Neural cell (in vitro differentiated cells): ENCODE measurements around the gene PACSIN2. TPM values are rescaled to one million over a fixed set of nuclear protein-coding genes. Genes with fewer than 3 reads are reported as not detected.
"Not testable (repeated sequence)": the region's sequence is repeated elsewhere in the genome, so short reads cannot be mapped to it uniquely, and the experiment has no call there.

Source experiments
- H2AFZ ChIP-seq: fragments of 200-600, 300-800 bp; sonication (generic), shearing (Covaris generic); 2 replicates; pipeline ENCODE4 v1.6.0; 2014; ENCODE audit warnings: low read depth, mild to moderate bottlenecking, antibody characterized with exemption, low read length, moderate library complexity
- H3F3A ChIP-seq: fragments of 200-600 bp; shearing (Covaris generic); 2 replicates; pipeline ENCODE4 v1.6.1; 2016; ENCODE audit warnings: mild to moderate bottlenecking, moderate library complexity, mixed read lengths, antibody characterized with exemption, low read length; ENCODE audit not compliant: insufficient read depth, poor library complexity, severe bottlenecking
- H3K27ac ChIP-seq: fragments of 200-600, 300-800 bp; sonication (generic), shearing (Covaris generic); 2 replicates; pipeline ENCODE4 v1.5.1; 2014; ENCODE audit warnings: mild to moderate bottlenecking, low read length, moderate library complexity
- H3K27me3 ChIP-seq: fragments of 300-800, 200-600 bp; sonication (generic), shearing (Covaris generic); 2 replicates; pipeline ENCODE4 v1.6.0; 2014; ENCODE audit warnings: mild to moderate bottlenecking, low read depth, low read length, moderate library complexity; ENCODE audit not compliant: insufficient read depth
- H3K36me3 ChIP-seq: fragments of 300-800, 200-600 bp; sonication (generic), shearing (Covaris generic); 2 replicates; pipeline ENCODE4 v1.5.1; 2014; ENCODE audit warnings: mild to moderate bottlenecking, antibody characterized with exemption, low read length, moderate library complexity; ENCODE audit not compliant: insufficient read depth
- H3K4me2 ChIP-seq: fragments of 300-800, 200-600 bp; sonication (generic), shearing (Covaris generic); 2 replicates; pipeline ENCODE4 v1.6.0; 2014; ENCODE audit warnings: mild to moderate bottlenecking, low read length
- H3K4me3 ChIP-seq: fragments of 300-800, 200-600 bp; sonication (generic), shearing (Covaris generic); 2 replicates; pipeline ENCODE4 v1.5.1; 2014; ENCODE audit warnings: mild to moderate bottlenecking, low read length, moderate library complexity
- H3K79me2 ChIP-seq: fragments of 200-600 bp; shearing (Covaris generic); replicated peaks from 2 replicates; pipeline ENCODE4 v1.6.0; 2014; ENCODE audit warnings: mild to moderate bottlenecking, low read length, moderate library complexity; ENCODE audit not compliant: insufficient read depth
- H3K9ac ChIP-seq: fragments of 300-800, 200-600 bp; sonication (generic), shearing (Covaris generic); 2 replicates; pipeline ENCODE4 v1.6.1; 2016; ENCODE audit warnings: mild to moderate bottlenecking, low read length, mixed read lengths
- H3K9me2 ChIP-seq: fragments of 200-600 bp; shearing (Covaris generic); 2 replicates; pipeline ENCODE4 v1.6.1; 2016; ENCODE audit warnings: mild to moderate bottlenecking, low read length, mixed read lengths; ENCODE audit not compliant: insufficient read depth
- H3K9me3 ChIP-seq: fragments of 200-600, 300-800 bp; sonication (generic), shearing (Covaris generic); 2 replicates; pipeline ENCODE4 v1.6.1; 2016; ENCODE audit warnings: mild to moderate bottlenecking, mixed run types, low read length, moderate library complexity, mixed read lengths
- H4K20me1 ChIP-seq: fragments of 200-600 bp; shearing (Covaris generic); 2 replicates; pipeline ENCODE4 v1.6.1; 2016; ENCODE audit warnings: mild to moderate bottlenecking, mixed run types; ENCODE audit not compliant: insufficient read depth
- CTCF ChIP-seq: fragments of 450-650 bp; IDR thresholded peaks from 2 replicates; pipeline ENCODE4 v1.5.1; 2014; ENCODE audit warnings: antibody characterized with exemption, mild to moderate bottlenecking, moderate library complexity; ENCODE audit not compliant: poor library complexity, severe bottlenecking
- EP300 ChIP-seq: fragments of 450-650 bp; conservative IDR thresholded peaks from 2 replicates; pipeline ENCODE4 v1.6.1; 2014; ENCODE audit warnings: antibody characterized with exemption, mild to moderate bottlenecking, moderate library complexity; ENCODE audit not compliant: poor library complexity, severe bottlenecking
- EZH2 ChIP-seq: fragments of 200-600, 300-800 bp; shearing (Covaris generic), sonication (generic); IDR thresholded peaks from 2 replicates; pipeline ENCODE4 v1.6.1; 2014; ENCODE audit warnings: antibody characterized with exemption, low read length, borderline replicate concordance, mild to moderate bottlenecking; ENCODE audit not compliant: insufficient read depth, poor library complexity, severe bottlenecking
- MXI1 ChIP-seq: fragments of 450-650 bp; conservative IDR thresholded peaks from 2 replicates; pipeline ENCODE4 v1.6.1; 2014; ENCODE audit warnings: antibody characterized with exemption, mild to moderate bottlenecking; ENCODE audit not compliant: poor library complexity, severe bottlenecking
- POLR2AphosphoS5 ChIP-seq: IDR thresholded peaks from 2 replicates; pipeline ENCODE4 v1.6.1; 2012
- RAD21 ChIP-seq: fragments of 450-650 bp; conservative IDR thresholded peaks from 2 replicates; pipeline ENCODE4 v1.6.1; 2014; ENCODE audit warnings: antibody characterized with exemption, mild to moderate bottlenecking, moderate library complexity
- SMC3 ChIP-seq: fragments of 450-650 bp; conservative IDR thresholded peaks from 2 replicates; pipeline ENCODE4 v1.6.1; 2014; ENCODE audit warnings: antibody characterized with exemption, mild to moderate bottlenecking, moderate library complexity; ENCODE audit not compliant: poor library complexity
- TAF1 ChIP-seq: IDR thresholded peaks from 2 replicates; pipeline ENCODE4 v1.6.1; 2012; ENCODE audit warnings: low read depth
- polyA plus RNA-seq: library from polyadenylated mRNA; depleted of rRNA; stranded (reverse); fragments of >200 nt; gene quantifications from 2 replicates; pipeline ENCODE4 v1.2.3, GENCODE V29; 2014
- TF ChIP-seq, protein P1 (sequence below): IDR thresholded peaks from 2 replicates; pipeline ENCODE4 v1.6.1; 2012; ENCODE audit warnings: borderline replicate concordance

The PACSIN2 gene
- polyA plus RNA-seq, 1 donor from 2014 or later, result 47.2 TPM

DNA sequence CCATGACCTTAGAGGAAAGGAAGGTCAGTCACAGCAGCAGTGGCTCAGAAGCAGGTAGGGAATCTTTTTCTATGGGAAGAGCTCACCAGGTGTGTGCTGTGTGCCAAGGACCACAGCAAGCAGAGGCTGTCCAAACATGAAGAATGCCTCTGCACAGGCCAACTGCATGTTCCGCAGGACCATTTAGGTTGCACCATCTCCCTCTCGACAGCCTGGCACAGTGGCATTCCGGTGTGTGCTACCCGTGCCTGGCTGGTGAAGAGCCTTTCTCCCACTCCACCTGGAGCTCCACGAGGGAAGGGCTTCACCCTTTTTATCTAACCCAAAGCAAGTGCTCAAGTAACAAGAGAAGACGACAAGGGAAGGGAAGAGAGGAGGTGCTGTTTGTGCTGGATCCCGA is 76.5 kb downstream of the PACSIN2 start:
- Histone ChIP-seq H3F3A (no peaks in the 10 kb centered on the region), H3K27me3 (no peaks in the 10 kb centered on the region), H2AFZ (no peak overlapping the region), H3K4me2 (no peak overlapping the region), H3K4me3 (no peak overlapping the region), H3K27ac (no peak overlapping the region), H3K9me2 (no peaks in the 10 kb centered on the region), H3K36me3 (no peaks in the 10 kb centered on the region), H3K9me3 (no peaks in the 10 kb centered on the region), H3K9ac (no peak overlapping the region), H4K20me1 (no peaks in the 10 kb centered on the region), H3K79me2 (no peaks in the 10 kb centered on the region)
- TF ChIP-seq CTCF (no peak), EZH2 (no peak), EP300 (no peak), TAF1 (no peak), MXI1 (no peak), SMC3 (no peak), RAD21 (no peak), POLR2AphosphoS5 (no peak)
- TF ChIP-seq, protein P1, sequence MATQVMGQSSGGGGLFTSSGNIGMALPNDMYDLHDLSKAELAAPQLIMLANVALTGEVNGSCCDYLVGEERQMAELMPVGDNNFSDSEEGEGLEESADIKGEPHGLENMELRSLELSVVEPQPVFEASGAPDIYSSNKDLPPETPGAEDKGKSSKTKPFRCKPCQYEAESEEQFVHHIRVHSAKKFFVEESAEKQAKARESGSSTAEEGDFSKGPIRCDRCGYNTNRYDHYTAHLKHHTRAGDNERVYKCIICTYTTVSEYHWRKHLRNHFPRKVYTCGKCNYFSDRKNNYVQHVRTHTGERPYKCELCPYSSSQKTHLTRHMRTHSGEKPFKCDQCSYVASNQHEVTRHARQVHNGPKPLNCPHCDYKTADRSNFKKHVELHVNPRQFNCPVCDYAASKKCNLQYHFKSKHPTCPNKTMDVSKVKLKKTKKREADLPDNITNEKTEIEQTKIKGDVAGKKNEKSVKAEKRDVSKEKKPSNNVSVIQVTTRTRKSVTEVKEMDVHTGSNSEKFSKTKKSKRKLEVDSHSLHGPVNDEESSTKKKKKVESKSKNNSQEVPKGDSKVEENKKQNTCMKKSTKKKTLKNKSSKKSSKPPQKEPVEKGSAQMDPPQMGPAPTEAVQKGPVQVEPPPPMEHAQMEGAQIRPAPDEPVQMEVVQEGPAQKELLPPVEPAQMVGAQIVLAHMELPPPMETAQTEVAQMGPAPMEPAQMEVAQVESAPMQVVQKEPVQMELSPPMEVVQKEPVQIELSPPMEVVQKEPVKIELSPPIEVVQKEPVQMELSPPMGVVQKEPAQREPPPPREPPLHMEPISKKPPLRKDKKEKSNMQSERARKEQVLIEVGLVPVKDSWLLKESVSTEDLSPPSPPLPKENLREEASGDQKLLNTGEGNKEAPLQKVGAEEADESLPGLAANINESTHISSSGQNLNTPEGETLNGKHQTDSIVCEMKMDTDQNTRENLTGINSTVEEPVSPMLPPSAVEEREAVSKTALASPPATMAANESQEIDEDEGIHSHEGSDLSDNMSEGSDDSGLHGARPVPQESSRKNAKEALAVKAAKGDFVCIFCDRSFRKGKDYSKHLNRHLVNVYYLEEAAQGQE, result no peak

- no peak overlapping the region for H3K4me3 ChIP-seq
- no peaks in the 10 kb centered on the region for H3K9me2 ChIP-seq
- no peak overlapping the region for H3K4me2 ChIP-seq
- no peaks in the 10 kb centered on the region for H3K9me3 ChIP-seq
- H3K27ac ChIP-seq, result no peak overlapping the region
- H3K9ac ChIP-seq, result no peak overlapping the region
- no peak overlapping the region for H2AFZ ChIP-seq
- TF ChIP-seq SMC3 (no peak), CTCF (no peak), POLR2AphosphoS5 (no peak), RAD21 (no peak), TAF1 (no peak), EZH2 (no peak), EP300 (no peak), MXI1 (no peak)
- TF ChIP-seq, protein P1, result no peak
- no peaks in the 10 kb centered on the region for H3K79me2 ChIP-seq
- no peaks in the 10 kb centered on the region for H4K20me1 ChIP-seq
- H3K27me3 ChIP-seq, result no peaks in the 10 kb centered on the region
- H3F3A ChIP-seq, result no peaks in the 10 kb centered on the region
- no peaks in the 10 kb centered on the region for H3K36me3 ChIP-seq
Measured at GRCh38 chr22:42937164-42937843, 77.6 kb downstream of the PACSIN2 start.

DNA sequence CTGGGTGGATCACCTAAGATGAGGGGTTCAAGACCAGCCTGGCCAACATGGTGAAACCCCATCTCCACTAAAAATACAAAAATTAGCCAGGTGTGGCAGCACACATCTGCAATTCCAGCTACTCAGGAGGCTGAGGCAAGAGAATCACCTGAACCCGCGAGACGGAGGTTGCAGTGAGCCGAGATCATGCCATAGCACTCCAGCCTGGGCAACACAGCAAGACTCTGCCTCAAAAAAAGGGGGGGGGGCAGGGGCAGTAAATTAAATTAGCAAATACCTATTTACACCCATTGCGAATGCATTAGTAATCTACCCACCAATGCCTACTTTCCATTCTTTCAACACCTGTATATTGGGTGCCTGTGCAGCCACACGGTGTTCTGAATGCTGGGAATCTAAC is 78.3 kb downstream of the PACSIN2 start:
- H3K4me2 ChIP-seq, H4K20me1 ChIP-seq: not testable (repeated sequence)

More for the DNA sequence above, 78.3 kb downstream of the PACSIN2 start:
- H3K79me2 ChIP-seq, H3K9ac ChIP-seq, H3F3A ChIP-seq, H3K4me3 ChIP-seq, H2AFZ ChIP-seq, H3K27ac ChIP-seq, H3K27me3 ChIP-seq, H3K9me2 ChIP-seq, H3K9me3 ChIP-seq, H3K36me3 ChIP-seq: not testable (repeated sequence)
